T-helper 17 cell (primary cell): ENCODE measurements around the gene IL4I1. TPM values are rescaled to one million over a fixed set of nuclear protein-coding genes. Genes with fewer than 3 reads are reported as not detected.

Source experiments
- ATAC-seq: fragments of 150-1000 bp; cut with Tn5 transposase; 2 replicates; pipeline ENCODE4 v1.10.0; 2021; ENCODE audit warnings: mild to moderate bottlenecking, moderate library complexity
- DNase-seq, 3 donors: peaks; one replicate each; pipeline versions ENCODE4 v3.0.0 to v3.0.0-alpha.2; 2020 to 2021
- H3K9me3 ChIP-seq: one replicate; pipeline ENCODE4 v1.7.0; 2013; ENCODE audit warnings: low read length, mild to moderate bottlenecking; ENCODE audit not compliant: control insufficient read depth, poor library complexity, severe bottlenecking
- H3K27ac Mint-ChIP-seq: one replicate; pipeline ENCODE4 v1.8.0; 2022; ENCODE audit warnings: mild to moderate bottlenecking, moderate library complexity, mixed read lengths
- H3K27me3 Mint-ChIP-seq: one replicate; pipeline ENCODE4 v1.8.0; 2022; ENCODE audit warnings: mixed read lengths
- H3K36me3 Mint-ChIP-seq: one replicate; pipeline ENCODE4 v1.8.0; 2022; ENCODE audit warnings: low read depth, mixed read lengths
- H3K4me1 Mint-ChIP-seq: one replicate; pipeline ENCODE4 v1.8.0; 2022; ENCODE audit warnings: mild to moderate bottlenecking, mixed read lengths
- H3K4me3 Mint-ChIP-seq: one replicate; pipeline ENCODE4 v1.8.0; 2022; ENCODE audit warnings: mild to moderate bottlenecking, moderate library complexity, mixed read lengths
- total RNA-seq, 4 donors: library from RNA in 2 of 4; stranded (reverse) in 2 of 4; gene quantifications; one replicate each; pipeline ENCODE4 v1.2.3 and lab custom pipeline; 2022 to 2026

Gene IL4I1
- total RNA-seq, 2 donors from 2014 or later, result 47.8 to 107 TPM

DNA sequence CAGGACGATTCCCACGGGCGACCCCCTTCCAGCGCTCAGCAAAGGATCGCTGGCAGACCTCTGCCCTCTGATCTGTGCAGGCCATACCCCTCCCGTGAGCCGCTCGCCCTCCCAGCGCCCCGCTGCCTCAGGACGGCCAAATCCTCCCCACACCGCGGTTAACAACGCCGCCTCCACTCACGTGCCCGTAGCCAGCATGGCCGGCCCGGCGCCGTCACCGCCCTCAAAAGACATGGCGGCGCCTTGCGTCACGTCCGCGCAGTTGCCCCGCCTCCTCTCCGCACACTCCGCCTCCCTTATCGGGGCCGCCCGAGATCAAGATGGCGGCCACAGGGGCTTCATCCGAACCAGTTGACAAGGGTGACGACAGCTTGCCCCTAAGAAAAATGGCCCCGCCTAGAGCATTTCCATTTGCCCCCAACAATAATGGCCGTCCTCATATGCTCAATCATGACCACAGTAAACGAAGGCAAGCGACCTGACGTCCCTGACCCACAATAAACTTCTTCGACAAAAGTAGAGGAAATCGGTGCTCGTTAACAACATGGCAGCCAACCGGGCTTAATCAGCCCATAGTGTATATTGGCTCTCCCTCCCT, 20.2 kb downstream of the IL4I1 start:
- ATAC-seq (peak; percentile 63), DNase-seq (peak; percentile 95 to 98 (median 95))
- H3K4me3 Mint-ChIP-seq, result no peak overlapping the region
- no peaks in the 10 kb centered on the region for H3K9me3 ChIP-seq
- H3K4me1 Mint-ChIP-seq, result peaks cover 26% of the 10 kb centered on the region
- peaks cover 3% of the 10 kb centered on the region for H3K36me3 Mint-ChIP-seq
- H3K27me3 Mint-ChIP-seq, result no peaks in the 10 kb centered on the region
- no peak overlapping the region for H3K27ac Mint-ChIP-seq

- peak; percentile 34 to 52 (median 41) for DNase-seq
- Mint-ChIP-seq H3K27ac (no peak overlapping the region), H3K4me1 (peaks cover 25% of the 10 kb centered on the region), H3K36me3 (peaks cover 3% of the 10 kb centered on the region), H3K27me3 (no peaks in the 10 kb centered on the region), H3K4me3 (no peak overlapping the region)
- no peaks in the 10 kb centered on the region for H3K9me3 ChIP-seq
- no peak for ATAC-seq
Observed at GRCh38 chr19:49875857-49876421, 20.7 kb downstream of the IL4I1 start.

- H3K27me3 Mint-ChIP-seq, result no peaks in the 10 kb centered on the region
- ATAC-seq (no peak), DNase-seq (no peak)
- H3K4me3 Mint-ChIP-seq, result no peak overlapping the region
- peaks cover 3% of the 10 kb centered on the region for H3K36me3 Mint-ChIP-seq
- no peaks in the 10 kb centered on the region for H3K9me3 ChIP-seq
- H3K27ac Mint-ChIP-seq, result no peak overlapping the region
- peaks cover 23% of the 10 kb centered on the region for H3K4me1 Mint-ChIP-seq
Observed at GRCh38 chr19:49875177-49875576, 21.5 kb downstream of the IL4I1 start.

GRCh38 chr19:49874503-49875157, 22.1 kb downstream of the IL4I1 start:
- no peak overlapping the region for H3K27ac Mint-ChIP-seq
- DNase-seq (no peak), ATAC-seq (no peak)
- H3K36me3 Mint-ChIP-seq, result peaks cover 3% of the 10 kb centered on the region
- H3K4me3 Mint-ChIP-seq, result no peak overlapping the region
- H3K27me3 Mint-ChIP-seq, result no peaks in the 10 kb centered on the region
- no peaks in the 10 kb centered on the region for H3K9me3 ChIP-seq
- H3K4me1 Mint-ChIP-seq, result peaks cover 25% of the 10 kb centered on the region

DNA sequence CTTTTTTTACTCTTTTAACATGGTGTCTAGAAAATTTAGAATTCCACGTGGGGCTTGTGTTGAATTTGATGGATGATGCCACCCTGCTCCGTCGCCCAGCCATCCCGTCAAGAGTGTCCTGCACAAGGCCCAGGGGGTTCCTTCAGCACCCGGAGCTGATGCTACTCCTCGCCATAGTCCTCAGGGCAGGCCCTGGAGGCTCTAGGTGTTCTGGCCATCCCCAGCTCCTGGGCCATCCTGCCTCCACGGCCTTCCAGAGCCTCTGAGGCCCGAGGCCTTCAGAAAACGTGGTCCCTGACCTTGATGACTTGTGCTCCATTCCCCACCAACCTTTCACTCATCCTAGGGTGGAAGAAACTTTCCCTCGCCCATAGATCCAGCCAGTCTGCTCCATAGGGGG, 22.9 kb downstream of the IL4I1 start:
- ATAC-seq, result no peak
- Mint-ChIP-seq H3K4me3 (no peak overlapping the region), H3K27ac (peak overlapping the region; percentile 19), H3K36me3 (peaks cover 3% of the 10 kb centered on the region), H3K4me1 (peaks cover 25% of the 10 kb centered on the region), H3K27me3 (no peaks in the 10 kb centered on the region)
- H3K9me3 ChIP-seq, result no peaks in the 10 kb centered on the region
- no peak for DNase-seq

DNA sequence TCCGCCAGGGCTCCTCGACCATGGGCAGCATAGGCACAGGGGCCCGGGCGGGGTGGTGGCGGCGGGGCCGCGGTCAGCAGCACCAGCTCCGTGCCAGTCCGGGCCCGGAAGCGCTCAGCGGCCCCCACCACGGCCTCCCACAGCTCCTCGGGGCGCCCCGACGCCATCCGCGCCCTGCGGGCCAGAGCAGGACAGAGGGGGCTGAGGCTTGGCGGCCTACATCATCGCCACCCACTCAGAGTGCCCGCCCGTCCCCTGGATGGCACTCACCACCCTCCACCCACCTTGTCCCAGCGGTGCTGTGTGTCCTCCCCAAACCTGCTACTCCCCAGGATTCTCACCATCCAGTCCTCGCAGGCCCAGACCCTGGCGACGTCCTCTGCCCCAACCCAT, 23.6 kb downstream of the IL4I1 start:
- H3K27me3 Mint-ChIP-seq, result no peaks in the 10 kb centered on the region
- DNase-seq, result no peak
- peaks cover 23% of the 10 kb centered on the region for H3K4me1 Mint-ChIP-seq
- peak overlapping the region; percentile 19 for H3K27ac Mint-ChIP-seq
- no peak for ATAC-seq
- no peaks in the 10 kb centered on the region for H3K9me3 ChIP-seq
- peak overlapping the region; percentile 39 for H3K4me3 Mint-ChIP-seq
- H3K36me3 Mint-ChIP-seq, result peaks cover 3% of the 10 kb centered on the region

GRCh38 chr19:49872245-49873128, 24.2 kb downstream of the IL4I1 start:
- H3K27ac Mint-ChIP-seq, result peak overlapping the region; percentile 61
- no peak overlapping the region for H3K4me3 Mint-ChIP-seq
- H3K36me3 Mint-ChIP-seq, result no peaks in the 10 kb centered on the region
- no peaks in the 10 kb centered on the region for H3K9me3 ChIP-seq
- ATAC-seq (no peak), DNase-seq (no peak)
- H3K27me3 Mint-ChIP-seq, result no peaks in the 10 kb centered on the region
- H3K4me1 Mint-ChIP-seq, result peaks cover 26% of the 10 kb centered on the region

GRCh38 chr19:49871349-49871985, 25.2 kb downstream of the IL4I1 start:
- H3K27ac Mint-ChIP-seq, result peak overlapping the region; percentile 61
- ATAC-seq, result no peak
- H3K36me3 Mint-ChIP-seq, result no peaks in the 10 kb centered on the region
- H3K4me1 Mint-ChIP-seq, result peaks cover 32% of the 10 kb centered on the region
- no peak overlapping the region for H3K4me3 Mint-ChIP-seq
- H3K27me3 Mint-ChIP-seq, result no peaks in the 10 kb centered on the region
- H3K9me3 ChIP-seq, result no peaks in the 10 kb centered on the region
- no peak for DNase-seq

DNA sequence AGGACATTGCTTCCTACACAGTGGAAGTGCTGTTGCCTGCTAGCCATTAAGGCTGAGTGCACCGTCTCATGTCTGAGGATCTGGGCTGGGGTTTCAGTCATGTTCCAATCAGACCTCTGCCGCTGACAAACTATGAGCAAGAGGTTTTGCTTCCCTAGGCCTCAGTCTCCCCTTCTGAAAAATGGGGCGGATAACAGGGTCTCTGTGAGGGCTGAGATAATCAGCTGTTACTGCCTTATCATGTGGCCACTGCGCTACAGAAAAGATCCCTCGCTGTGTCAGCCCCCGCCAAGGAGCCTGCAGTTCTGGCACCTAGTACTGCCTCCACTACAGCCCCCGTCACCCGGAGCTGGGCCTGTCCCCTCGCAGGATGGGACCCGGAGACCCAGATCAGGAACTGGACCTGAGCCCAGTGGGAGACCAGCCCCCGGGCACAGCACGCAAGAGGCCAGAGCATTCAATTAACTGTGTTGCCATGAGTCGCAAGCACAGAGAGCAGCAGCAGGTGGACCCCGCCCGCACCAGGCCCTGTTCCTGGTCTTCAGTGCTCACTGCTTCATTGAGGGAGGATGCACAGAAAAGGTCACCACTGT, 26.3 kb downstream of the IL4I1 start:
- Mint-ChIP-seq H3K27me3 (no peaks in the 10 kb centered on the region), H3K27ac (no peak overlapping the region), H3K36me3 (peaks cover 2% of the 10 kb centered on the region), H3K4me1 (peaks cover 33% of the 10 kb centered on the region), H3K4me3 (peak overlapping the region; percentile 43)
- no peak for DNase-seq
- ATAC-seq, result no peak
- no peaks in the 10 kb centered on the region for H3K9me3 ChIP-seq

- peaks cover 2% of the 10 kb centered on the region for H3K36me3 Mint-ChIP-seq
- H3K4me3 Mint-ChIP-seq, result no peak overlapping the region
- H3K4me1 Mint-ChIP-seq, result peaks cover 34% of the 10 kb centered on the region
Observed at GRCh38 chr19:49869484-49870308, 27.0 kb downstream of the IL4I1 start.

DNA sequence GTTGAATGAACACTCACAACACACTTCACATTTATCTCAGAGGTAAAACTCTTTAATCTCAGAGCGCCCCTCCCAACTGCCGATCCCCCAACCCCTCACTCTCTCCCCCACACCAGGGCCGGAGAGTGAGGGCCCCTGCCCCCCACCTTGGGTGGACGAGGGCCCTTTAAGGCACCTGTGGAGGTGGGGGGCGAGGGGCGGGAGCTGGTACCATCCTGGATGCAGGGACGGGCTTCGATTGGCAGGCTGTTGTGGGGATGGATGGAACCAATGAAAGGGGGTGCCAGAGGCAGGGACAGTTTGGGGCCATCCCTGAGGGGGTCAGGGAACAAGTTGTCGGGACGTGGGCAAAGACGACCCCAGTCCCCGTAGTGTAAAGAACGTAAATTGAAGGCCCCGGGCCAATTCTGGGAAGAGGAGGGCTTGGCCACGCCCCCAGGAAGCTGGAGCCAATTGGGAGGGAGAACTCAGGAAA, 27.6 kb downstream of the IL4I1 start:
- H3K27ac Mint-ChIP-seq, result no peak overlapping the region
- H3K36me3 Mint-ChIP-seq, result peaks cover 2% of the 10 kb centered on the region
- no peak overlapping the region for H3K4me3 Mint-ChIP-seq
- no peak for ATAC-seq
- no peak for DNase-seq
- no peaks in the 10 kb centered on the region for H3K27me3 Mint-ChIP-seq
- H3K4me1 Mint-ChIP-seq, result peaks cover 32% of the 10 kb centered on the region
- no peaks in the 10 kb centered on the region for H3K9me3 ChIP-seq

More at GRCh38 chr19:49869484-49870308, 27.0 kb downstream of the IL4I1 start:
- H3K9me3 ChIP-seq, result no peaks in the 10 kb centered on the region
- DNase-seq, result peak; percentile 81 to 87 (median 82)
- ATAC-seq, result peak; percentile 79
- Mint-ChIP-seq H3K27me3 (no peaks in the 10 kb centered on the region), H3K27ac (no peak overlapping the region)
